WTC11 (cell line): ENCODE results near the gene MACROD2.

Experiments
- CTCF ChIP-seq: fragments of 200-600 bp; IDR thresholded peaks from 2 replicates; pipeline ENCODE4 v1.8.0; 2022; ENCODE audit warnings: antibody characterized with exemption
- E2F1 ChIP-seq: sonication (generic); formaldehyde crosslinking; IDR thresholded peaks from 2 replicates; pipeline ENCODE4 v1.8.0; 2022; ENCODE audit warnings: mild to moderate bottlenecking, missing genetic modification reagents
- FOXK1 ChIP-seq: sonication (generic); formaldehyde crosslinking; IDR thresholded peaks from 2 replicates; pipeline ENCODE4 v1.8.0; 2022; ENCODE audit warnings: mild to moderate bottlenecking, moderate library complexity, missing genetic modification reagents
- JUN ChIP-seq: sonication (generic); formaldehyde crosslinking; IDR thresholded peaks from 2 replicates; pipeline ENCODE4 v1.8.0; 2023; ENCODE audit warnings: mild to moderate bottlenecking, missing genetic modification reagents
- NFYB ChIP-seq: sonication (generic); formaldehyde crosslinking; conservative IDR thresholded peaks from 2 replicates; pipeline ENCODE4 v1.8.0; 2022; ENCODE audit warnings: low read depth, missing genetic modification reagents
- NR1H2 ChIP-seq: sonication (generic); formaldehyde crosslinking; IDR thresholded peaks from 2 replicates; pipeline ENCODE4 v1.9.0; 2021; ENCODE audit warnings: mild to moderate bottlenecking, moderate library complexity, missing genetic modification reagents
- PRRX2 ChIP-seq: fragments of 250-450 bp; sonication (Bioruptor Pico); IDR thresholded peaks from 2 replicates; pipeline ENCODE4 v1.8.0; 2021; ENCODE audit warnings: mild to moderate bottlenecking
- USF2 ChIP-seq: sonication (generic); formaldehyde crosslinking; IDR thresholded peaks from 2 replicates; pipeline ENCODE4 v1.8.1; 2023; ENCODE audit warnings: mild to moderate bottlenecking, missing genetic modification reagents, moderate library complexity
- TF ChIP-seq, protein P1 (sequence below): sonication (generic); formaldehyde crosslinking; IDR thresholded peaks from 2 replicates; pipeline ENCODE4 v1.8.1; 2022; ENCODE audit warnings: low read depth, missing genetic modification reagents, borderline replicate concordance
- TF ChIP-seq, protein P2 (sequence below): sonication (generic); formaldehyde crosslinking; IDR thresholded peaks from 2 replicates; pipeline ENCODE4 v1.8.0; 2022; ENCODE audit warnings: mild to moderate bottlenecking, missing genetic modification reagents
- TF ChIP-seq, protein P3 (sequence below): sonication (generic); formaldehyde crosslinking; IDR thresholded peaks from 2 replicates; pipeline ENCODE4 v1.8.1; 2023; ENCODE audit warnings: mild to moderate bottlenecking, moderate library complexity, missing genetic modification reagents
- TF ChIP-seq, protein P4 (sequence below): sonication (generic); formaldehyde crosslinking; IDR thresholded peaks from 2 replicates; pipeline ENCODE4 v1.8.1; 2023; ENCODE audit warnings: mild to moderate bottlenecking, missing genetic modification reagents, borderline replicate concordance
- TF ChIP-seq, protein P5 (sequence below): sonication (generic); formaldehyde crosslinking; IDR thresholded peaks from 2 replicates; pipeline ENCODE4 v1.8.0; 2023; ENCODE audit warnings: missing genetic modification reagents

DNA sequence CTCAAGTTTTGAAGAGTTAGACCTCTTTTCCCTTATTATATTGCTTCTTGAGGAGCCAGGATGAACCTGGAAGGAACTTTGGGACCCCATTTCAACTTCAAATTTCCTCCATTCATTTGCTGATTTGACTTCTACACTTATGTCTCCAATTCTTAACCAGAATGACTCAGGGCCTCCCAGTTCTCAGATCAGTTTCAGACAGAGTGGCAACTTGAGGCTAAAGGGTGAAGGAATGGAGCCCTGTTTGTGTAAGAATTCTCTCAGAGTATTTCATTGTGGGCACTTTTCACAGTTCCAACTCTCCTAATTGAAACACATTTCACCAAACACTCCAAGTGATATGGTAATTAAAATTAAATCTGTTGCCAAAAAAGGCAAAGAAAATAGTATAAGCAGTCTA is 451.1 kb downstream of the MACROD2 start:
- TF ChIP-seq, protein P1, sequence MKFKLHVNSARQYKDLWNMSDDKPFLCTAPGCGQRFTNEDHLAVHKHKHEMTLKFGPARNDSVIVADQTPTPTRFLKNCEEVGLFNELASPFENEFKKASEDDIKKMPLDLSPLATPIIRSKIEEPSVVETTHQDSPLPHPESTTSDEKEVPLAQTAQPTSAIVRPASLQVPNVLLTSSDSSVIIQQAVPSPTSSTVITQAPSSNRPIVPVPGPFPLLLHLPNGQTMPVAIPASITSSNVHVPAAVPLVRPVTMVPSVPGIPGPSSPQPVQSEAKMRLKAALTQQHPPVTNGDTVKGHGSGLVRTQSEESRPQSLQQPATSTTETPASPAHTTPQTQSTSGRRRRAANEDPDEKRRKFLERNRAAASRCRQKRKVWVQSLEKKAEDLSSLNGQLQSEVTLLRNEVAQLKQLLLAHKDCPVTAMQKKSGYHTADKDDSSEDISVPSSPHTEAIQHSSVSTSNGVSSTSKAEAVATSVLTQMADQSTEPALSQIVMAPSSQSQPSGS (CRISPR knock-in tag) = no peak
- TF ChIP-seq PRRX2 (CRISPR knock-in tag) (no peak), USF2 (CRISPR knock-in tag) (no peak), NR1H2 (no peak), CTCF (no peak), NFYB (CRISPR knock-in tag) (no peak), E2F1 (CRISPR knock-in tag) (no peak), JUN (CRISPR knock-in tag) (no peak), FOXK1 (CRISPR knock-in tag) (no peak)
- TF ChIP-seq, protein P2, sequence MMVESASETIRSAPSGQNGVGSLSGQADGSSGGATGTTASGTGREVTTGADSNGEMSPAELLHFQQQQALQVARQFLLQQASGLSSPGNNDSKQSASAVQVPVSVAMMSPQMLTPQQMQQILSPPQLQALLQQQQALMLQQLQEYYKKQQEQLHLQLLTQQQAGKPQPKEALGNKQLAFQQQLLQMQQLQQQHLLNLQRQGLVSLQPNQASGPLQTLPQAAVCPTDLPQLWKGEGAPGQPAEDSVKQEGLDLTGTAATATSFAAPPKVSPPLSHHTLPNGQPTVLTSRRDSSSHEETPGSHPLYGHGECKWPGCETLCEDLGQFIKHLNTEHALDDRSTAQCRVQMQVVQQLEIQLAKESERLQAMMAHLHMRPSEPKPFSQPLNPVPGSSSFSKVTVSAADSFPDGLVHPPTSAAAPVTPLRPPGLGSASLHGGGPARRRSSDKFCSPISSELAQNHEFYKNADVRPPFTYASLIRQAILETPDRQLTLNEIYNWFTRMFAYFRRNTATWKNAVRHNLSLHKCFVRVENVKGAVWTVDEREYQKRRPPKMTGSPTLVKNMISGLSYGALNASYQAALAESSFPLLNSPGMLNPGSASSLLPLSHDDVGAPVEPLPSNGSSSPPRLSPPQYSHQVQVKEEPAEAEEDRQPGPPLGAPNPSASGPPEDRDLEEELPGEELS (CRISPR knock-in tag) = no peak
- TF ChIP-seq, protein P3, sequence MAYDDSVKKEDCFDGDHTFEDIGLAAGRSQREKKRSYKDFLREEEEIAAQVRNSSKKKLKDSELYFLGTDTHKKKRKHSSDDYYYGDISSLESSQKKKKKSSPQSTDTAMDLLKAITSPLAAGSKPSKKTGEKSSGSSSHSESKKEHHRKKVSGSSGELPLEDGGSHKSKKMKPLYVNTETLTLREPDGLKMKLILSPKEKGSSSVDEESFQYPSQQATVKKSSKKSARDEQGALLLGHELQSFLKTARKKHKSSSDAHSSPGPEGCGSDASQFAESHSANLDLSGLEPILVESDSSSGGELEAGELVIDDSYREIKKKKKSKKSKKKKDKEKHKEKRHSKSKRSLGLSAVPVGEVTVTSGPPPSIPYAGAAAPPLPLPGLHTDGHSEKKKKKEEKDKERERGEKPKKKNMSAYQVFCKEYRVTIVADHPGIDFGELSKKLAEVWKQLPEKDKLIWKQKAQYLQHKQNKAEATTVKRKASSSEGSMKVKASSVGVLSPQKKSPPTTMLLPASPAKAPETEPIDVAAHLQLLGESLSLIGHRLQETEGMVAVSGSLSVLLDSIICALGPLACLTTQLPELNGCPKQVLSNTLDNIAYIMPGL (CRISPR knock-in tag) = no peak
- TF ChIP-seq, protein P4, sequence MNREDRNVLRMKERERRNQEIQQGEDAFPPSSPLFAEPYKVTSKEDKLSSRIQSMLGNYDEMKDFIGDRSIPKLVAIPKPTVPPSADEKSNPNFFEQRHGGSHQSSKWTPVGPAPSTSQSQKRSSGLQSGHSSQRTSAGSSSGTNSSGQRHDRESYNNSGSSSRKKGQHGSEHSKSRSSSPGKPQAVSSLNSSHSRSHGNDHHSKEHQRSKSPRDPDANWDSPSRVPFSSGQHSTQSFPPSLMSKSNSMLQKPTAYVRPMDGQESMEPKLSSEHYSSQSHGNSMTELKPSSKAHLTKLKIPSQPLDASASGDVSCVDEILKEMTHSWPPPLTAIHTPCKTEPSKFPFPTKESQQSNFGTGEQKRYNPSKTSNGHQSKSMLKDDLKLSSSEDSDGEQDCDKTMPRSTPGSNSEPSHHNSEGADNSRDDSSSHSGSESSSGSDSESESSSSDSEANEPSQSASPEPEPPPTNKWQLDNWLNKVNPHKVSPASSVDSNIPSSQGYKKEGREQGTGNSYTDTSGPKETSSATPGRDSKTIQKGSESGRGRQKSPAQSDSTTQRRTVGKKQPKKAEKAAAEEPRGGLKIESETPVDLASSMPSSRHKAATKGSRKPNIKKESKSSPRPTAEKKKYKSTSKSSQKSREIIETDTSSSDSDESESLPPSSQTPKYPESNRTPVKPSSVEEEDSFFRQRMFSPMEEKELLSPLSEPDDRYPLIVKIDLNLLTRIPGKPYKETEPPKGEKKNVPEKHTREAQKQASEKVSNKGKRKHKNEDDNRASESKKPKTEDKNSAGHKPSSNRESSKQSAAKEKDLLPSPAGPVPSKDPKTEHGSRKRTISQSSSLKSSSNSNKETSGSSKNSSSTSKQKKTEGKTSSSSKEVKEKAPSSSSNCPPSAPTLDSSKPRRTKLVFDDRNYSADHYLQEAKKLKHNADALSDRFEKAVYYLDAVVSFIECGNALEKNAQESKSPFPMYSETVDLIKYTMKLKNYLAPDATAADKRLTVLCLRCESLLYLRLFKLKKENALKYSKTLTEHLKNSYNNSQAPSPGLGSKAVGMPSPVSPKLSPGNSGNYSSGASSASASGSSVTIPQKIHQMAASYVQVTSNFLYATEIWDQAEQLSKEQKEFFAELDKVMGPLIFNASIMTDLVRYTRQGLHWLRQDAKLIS (CRISPR knock-in tag) = no peak
- TF ChIP-seq, protein P5, sequence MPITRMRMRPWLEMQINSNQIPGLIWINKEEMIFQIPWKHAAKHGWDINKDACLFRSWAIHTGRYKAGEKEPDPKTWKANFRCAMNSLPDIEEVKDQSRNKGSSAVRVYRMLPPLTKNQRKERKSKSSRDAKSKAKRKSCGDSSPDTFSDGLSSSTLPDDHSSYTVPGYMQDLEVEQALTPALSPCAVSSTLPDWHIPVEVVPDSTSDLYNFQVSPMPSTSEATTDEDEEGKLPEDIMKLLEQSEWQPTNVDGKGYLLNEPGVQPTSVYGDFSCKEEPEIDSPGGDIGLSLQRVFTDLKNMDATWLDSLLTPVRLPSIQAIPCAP (CRISPR knock-in tag) = no peak
